KG1 (cell line): ENCODE data around the gene MOV10L1.

Experiments
- DNase-seq: peaks from one replicate; lab custom pipeline; 2025; lab: John Stamatoyannopoulos, UW

MOV10L1 gene

GRCh38 chr22:50058906-50059880 is 30.6 kb upstream of the MOV10L1 start:
- no peak for DNase-seq

- no peak for DNase-seq
These were observed 29.9 kb upstream of the MOV10L1 start for GRCh38 chr22:50059881-50060262.

DNA sequence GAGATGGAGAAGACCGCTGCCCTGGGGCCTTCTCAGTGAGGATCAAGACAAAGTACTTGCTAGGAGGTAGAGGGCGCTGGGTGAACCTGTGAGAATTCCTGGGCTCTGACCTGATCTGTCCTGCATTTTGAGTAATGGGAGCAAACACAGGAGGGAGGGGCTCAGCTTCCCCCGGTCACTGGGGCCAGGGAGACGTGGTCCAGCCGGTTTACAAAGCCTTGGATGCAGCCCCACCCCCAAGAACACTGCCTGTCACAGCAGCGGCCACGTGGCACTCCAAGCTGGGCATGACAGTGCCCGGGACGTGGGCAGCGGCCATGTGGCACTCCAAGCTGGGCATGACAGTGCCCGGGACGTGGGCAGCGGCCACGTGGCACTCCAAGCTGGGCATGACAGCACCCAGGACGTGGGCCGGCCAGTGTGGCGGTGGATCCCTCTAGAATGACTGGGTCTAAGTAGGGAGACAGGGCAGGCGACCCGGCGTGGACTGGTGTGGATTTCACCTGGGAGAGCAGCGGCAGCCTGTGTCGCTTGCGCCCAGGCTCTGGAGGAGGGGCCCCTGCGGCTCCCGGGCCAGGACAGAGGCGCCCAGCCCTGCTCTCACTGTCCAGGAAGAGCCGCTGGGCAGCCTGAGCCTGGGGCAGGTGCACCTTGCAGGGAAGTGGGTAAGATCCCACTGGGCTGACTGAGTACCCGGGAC is 29.2 kb upstream of the MOV10L1 start:
- no peak for DNase-seq

DNA sequence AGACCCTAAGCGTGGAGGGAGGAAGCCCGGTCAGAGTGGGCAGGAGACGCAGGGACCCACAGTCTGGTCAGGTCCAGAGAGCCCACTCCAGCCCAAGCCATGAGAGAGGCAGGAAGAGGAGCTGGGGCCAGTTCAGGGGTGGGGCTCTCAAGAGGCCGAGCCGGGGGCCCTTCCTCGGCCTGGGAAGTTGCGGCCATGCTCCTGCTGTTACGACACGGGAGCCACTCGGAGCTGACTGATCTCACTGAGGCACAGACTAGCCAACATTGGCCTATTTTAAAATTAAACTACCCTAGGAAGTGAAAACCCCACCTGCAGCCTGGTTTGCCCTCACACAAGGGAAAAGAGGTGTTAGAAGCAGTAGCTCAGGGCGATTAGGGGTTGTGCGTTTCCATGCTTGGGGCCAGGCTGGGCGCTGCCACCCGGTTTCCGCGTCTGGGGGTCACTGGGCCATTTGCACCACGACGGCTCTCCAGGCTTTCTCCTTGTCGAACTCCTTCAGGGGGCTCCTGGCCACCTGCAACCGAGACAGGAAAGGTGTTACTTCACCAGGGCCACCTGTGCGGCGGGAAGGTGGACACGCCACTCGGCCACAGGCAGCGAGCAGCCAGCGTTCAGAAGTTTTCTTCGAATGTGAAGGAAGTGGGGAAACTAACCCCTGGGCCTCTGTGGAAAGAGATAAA is 28.5 kb upstream of the MOV10L1 start:
- DNase-seq: no peak

DNA sequence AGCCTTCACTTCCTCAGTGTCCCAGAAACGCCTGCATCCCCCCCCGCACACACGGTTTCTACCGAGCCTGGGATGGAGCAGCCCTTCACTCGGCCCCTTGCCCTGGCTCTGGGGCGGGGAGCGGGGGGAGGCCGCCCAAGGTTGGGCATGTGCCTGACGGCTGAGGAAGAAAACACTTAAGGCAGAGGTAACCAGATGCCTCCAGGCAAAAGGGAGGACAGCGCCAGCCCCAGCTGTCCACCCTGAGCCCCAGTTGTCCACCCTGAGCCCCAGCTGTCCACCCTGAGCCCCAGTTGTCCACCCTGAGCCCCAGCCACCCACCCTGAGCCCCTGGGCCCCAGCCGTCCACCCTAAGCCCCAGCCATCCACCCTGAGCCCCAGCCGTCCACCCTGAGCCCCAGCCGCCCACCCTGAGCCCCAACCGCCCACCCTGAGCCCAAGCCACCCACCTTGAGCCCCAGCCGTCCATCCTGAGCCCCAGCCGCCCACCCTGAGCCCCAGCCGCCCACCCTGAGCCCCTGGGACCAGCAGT is 27.9 kb upstream of the MOV10L1 start:
- DNase-seq: no peak

- no peak for DNase-seq
These were observed 27.2 kb upstream of the MOV10L1 start for GRCh38 chr22:50062509-50063135.

- DNase-seq: no peak
These were observed 26.0 kb upstream of the MOV10L1 start for GRCh38 chr22:50063589-50064393.

DNA sequence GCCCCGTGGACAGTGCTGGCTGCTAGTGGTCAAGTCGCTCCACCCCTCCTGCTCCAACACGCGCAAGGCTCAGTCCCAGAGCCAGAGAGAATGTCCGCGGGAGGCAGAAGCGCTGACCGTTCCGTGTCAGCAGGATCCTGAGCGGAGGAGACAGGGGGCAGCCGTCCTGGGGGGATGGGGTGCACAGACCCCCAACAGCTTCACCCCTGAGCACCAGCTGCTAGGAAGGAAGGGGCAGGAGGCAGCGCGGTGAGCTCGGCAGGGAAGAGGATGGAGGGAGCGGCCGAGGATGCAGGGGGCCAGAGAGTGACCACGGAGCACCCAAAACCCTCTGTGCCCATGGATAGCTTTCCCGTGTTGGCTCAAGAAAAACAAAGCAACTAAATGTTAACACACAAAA is 25.4 kb upstream of the MOV10L1 start:
- DNase-seq: no peak

- no peak for DNase-seq
These were observed 22.6 kb upstream of the MOV10L1 start for GRCh38 chr22:50067244-50067643.

DNA sequence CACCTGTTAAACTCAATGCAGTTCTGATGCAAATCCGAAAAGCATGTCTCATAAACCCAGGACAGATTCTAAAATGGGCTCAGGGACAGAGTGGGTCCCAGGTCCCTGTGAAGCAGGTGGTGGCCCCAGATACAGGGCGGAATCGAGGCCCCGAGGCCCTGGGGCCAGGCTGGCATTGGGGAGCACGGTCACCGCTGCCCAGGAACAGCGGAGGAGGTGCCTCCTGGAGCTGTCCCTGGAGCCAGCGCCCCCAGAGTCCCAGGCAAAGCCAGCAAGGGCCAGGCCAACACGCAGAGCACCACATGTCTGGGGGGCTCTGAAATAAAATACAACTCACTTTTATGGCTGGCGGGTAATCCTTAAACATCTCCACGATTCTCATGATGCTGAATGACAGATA is 21.7 kb upstream of the MOV10L1 start:
- no peak for DNase-seq

- DNase-seq: no peak
These were observed 19.4 kb upstream of the MOV10L1 start for GRCh38 chr22:50070366-50070765.

DNA sequence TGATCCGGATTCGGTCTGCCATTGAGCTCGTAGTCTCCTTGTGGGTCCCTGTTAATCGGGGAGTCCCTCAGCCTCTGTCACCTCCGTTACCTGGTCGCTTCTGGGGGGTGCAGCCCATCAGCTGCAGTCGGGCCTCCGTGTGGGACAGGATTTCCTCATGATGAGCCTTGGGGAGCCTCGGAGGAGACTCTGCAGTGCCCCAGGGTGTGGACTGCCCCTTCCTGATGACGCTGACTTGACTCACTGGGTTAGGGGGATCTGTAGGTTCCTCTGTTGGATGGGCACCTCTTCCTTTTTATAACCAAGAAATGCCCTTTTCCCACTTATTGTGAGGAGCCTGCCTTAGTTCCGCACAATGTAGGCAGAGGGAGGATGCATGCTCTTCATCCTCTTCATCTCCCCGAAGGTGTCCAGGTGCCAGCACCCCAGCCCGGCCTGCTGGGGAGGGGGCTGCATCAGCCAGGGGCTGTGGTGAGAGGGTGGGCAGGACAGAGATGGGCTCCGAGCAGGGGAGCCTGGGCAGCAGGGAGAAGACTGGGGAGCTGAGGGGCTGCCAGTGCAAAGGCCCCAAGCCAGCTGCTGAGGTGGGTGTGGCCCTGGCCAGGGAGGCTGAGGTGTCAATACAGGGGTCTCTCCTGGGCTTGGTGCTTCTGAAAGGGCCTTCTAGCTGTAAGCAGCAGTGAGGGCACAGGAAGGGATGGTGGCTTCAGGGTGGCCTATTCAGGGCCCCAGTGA is 18.2 kb upstream of the MOV10L1 start:
- DNase-seq: no peak

DNA sequence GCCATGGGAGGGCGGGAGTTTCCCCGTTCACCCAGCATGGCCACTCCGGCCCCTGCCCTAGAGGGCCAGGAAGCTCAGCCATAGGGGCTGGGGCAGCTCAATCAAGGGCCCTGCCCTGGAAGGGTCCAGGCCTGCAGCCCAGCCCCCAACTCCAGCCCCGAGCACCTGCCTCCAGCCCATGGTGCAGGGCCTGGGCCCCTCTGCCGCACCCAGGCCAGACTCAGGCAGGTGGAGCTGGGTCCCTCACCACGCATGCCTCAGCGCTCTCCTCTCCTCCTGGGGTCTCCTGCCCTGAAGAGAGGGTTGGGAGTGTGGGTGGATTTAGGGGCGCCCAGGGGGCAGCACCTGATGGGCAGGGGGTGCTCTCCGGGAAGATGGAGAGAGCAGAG is 17.6 kb upstream of the MOV10L1 start:
- no peak for DNase-seq

GRCh38 chr22:50072714-50073538 is 16.9 kb upstream of the MOV10L1 start:
- no peak for DNase-seq

GRCh38 chr22:50074056-50074455 is 15.8 kb upstream of the MOV10L1 start:
- no peak for DNase-seq

DNA sequence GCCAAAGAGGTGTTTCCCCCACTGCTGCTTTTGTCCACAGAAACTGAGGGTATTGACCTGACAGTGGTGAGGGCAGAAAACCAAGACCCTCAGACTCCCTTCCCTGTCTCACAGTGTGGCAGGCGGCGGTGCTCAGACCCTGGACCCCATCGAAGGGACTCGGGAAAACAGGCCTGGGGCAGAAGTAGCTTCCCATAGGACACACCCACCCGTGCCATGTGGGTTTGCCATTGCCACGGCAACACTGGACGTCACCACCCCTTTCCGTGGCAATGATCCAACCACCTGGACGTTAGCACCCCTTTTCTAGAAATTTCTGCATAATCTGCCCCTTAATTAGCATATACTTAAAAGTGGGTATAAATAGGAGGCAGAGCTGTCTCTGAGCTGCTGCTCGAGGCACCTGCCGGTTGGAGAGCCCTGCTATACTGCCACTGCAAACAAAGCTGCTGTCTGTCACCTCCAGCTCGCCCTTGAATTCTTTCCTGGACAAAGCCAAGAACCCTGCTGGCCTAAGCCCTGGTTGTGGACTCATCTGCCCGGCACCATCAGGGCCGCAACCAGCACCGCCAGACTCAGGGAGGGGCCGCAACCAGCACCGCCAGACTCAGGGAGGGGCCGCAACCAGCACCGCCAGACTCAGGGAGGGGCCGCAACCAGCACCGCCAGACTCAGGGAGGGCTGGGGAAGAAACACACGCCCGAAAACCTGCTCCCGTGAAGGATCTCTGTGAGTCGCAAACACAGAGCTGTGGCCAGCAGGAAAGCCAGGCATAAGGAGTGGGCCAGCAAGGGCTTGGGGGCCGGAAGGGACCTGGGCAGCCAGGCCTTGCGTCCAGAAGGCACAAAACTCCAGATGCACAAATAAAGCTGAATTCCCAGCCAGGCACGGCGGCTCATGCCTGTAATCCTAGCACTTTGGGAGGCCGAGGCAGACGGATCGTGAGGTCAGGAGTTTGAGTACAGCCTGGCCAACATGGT is 15.0 kb upstream of the MOV10L1 start:
- no peak for DNase-seq

- no peak for DNase-seq
These were observed 12.9 kb upstream of the MOV10L1 start for GRCh38 chr22:50076646-50077535.
